ENCODE measurements around the gene DDX60. TPM values are rescaled to one million over a fixed set of nuclear protein-coding genes. Genes with fewer than 3 reads are reported as not detected.

DDX60 gene
- total RNA-seq, 1 experiment from 2014 or later: 2.7 TPM

DNA sequence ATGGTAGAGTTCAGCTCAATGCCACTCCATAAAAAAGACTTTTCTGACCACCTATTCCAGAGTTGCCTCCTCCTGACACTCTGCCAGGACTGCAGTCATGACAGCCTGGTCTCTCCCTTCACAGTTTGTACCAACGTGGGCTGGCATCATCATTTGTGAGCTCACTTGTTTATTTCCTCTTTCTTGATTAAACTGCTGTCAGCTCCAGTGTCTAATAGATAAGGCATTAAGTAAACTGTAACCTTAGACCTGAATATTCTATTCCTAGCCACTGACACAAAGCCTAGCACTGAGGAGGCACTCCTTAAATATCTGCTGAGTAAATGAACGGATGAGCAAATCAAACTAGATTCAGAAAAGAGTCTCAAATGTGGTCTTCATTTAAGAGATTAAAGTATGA, 48.7 kb downstream of the DDX60 start:
- no peaks in the 10 kb centered on the region for H3K36me3 Mint-ChIP-seq
- no peak for DNase-seq (ENCODE audit: low spot score)
- ATAC-seq: no peak
- no peak overlapping the region for H3K27ac Mint-ChIP-seq
- no peaks in the 10 kb centered on the region for H3K4me1 Mint-ChIP-seq
- TF ChIP-seq CREB1 (CRISPR knock-in tag; IDR thresholded peaks at IDR 0.05): no peak
- TF ChIP-seq MXD4 (CRISPR knock-in tag; IDR thresholded peaks at IDR 0.05; ENCODE audit: borderline replicate concordance): no peak
- no peak for TF ChIP-seq NFATC4 (CRISPR knock-in tag; IDR thresholded peaks at IDR 0.05)
- no peak for TF ChIP-seq ZNF317 (CRISPR knock-in tag; IDR thresholded peaks at IDR 0.05; ENCODE audit: borderline replicate concordance, low read depth)
- TF ChIP-seq, protein P1, sequence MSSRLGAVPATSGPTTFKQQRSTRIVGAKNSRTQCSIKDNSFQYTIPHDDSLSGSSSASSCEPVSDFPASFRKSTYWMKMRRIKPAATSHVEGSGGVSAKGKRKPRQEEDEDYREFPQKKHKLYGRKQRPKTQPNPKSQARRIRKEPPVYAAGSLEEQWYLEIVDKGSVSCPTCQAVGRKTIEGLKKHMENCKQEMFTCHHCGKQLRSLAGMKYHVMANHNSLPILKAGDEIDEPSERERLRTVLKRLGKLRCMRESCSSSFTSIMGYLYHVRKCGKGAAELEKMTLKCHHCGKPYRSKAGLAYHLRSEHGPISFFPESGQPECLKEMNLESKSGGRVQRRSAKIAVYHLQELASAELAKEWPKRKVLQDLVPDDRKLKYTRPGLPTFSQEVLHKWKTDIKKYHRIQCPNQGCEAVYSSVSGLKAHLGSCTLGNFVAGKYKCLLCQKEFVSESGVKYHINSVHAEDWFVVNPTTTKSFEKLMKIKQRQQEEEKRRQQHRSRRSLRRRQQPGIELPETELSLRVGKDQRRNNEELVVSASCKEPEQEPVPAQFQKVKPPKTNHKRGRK (CRISPR knock-in tag; IDR thresholded peaks at IDR 0.05; ENCODE audit: borderline replicate concordance): no peak
- no peak for TF ChIP-seq ESRRA (CRISPR knock-in tag; IDR thresholded peaks at IDR 0.05; ENCODE audit: borderline replicate concordance)
- no peak for TF ChIP-seq PRRX2 (CRISPR knock-in tag; IDR thresholded peaks at IDR 0.05)
- TF ChIP-seq SP1 (CRISPR knock-in tag; conservative IDR thresholded peaks at IDR 0.05): no peak
- TF ChIP-seq, protein P2, sequence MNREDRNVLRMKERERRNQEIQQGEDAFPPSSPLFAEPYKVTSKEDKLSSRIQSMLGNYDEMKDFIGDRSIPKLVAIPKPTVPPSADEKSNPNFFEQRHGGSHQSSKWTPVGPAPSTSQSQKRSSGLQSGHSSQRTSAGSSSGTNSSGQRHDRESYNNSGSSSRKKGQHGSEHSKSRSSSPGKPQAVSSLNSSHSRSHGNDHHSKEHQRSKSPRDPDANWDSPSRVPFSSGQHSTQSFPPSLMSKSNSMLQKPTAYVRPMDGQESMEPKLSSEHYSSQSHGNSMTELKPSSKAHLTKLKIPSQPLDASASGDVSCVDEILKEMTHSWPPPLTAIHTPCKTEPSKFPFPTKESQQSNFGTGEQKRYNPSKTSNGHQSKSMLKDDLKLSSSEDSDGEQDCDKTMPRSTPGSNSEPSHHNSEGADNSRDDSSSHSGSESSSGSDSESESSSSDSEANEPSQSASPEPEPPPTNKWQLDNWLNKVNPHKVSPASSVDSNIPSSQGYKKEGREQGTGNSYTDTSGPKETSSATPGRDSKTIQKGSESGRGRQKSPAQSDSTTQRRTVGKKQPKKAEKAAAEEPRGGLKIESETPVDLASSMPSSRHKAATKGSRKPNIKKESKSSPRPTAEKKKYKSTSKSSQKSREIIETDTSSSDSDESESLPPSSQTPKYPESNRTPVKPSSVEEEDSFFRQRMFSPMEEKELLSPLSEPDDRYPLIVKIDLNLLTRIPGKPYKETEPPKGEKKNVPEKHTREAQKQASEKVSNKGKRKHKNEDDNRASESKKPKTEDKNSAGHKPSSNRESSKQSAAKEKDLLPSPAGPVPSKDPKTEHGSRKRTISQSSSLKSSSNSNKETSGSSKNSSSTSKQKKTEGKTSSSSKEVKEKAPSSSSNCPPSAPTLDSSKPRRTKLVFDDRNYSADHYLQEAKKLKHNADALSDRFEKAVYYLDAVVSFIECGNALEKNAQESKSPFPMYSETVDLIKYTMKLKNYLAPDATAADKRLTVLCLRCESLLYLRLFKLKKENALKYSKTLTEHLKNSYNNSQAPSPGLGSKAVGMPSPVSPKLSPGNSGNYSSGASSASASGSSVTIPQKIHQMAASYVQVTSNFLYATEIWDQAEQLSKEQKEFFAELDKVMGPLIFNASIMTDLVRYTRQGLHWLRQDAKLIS (CRISPR knock-in tag; IDR thresholded peaks at IDR 0.05; ENCODE audit: borderline replicate concordance): no peak
- TF ChIP-seq ZNF396 (CRISPR knock-in tag; IDR thresholded peaks at IDR 0.05; ENCODE audit: borderline replicate concordance): no peak
- TF ChIP-seq, protein P3, sequence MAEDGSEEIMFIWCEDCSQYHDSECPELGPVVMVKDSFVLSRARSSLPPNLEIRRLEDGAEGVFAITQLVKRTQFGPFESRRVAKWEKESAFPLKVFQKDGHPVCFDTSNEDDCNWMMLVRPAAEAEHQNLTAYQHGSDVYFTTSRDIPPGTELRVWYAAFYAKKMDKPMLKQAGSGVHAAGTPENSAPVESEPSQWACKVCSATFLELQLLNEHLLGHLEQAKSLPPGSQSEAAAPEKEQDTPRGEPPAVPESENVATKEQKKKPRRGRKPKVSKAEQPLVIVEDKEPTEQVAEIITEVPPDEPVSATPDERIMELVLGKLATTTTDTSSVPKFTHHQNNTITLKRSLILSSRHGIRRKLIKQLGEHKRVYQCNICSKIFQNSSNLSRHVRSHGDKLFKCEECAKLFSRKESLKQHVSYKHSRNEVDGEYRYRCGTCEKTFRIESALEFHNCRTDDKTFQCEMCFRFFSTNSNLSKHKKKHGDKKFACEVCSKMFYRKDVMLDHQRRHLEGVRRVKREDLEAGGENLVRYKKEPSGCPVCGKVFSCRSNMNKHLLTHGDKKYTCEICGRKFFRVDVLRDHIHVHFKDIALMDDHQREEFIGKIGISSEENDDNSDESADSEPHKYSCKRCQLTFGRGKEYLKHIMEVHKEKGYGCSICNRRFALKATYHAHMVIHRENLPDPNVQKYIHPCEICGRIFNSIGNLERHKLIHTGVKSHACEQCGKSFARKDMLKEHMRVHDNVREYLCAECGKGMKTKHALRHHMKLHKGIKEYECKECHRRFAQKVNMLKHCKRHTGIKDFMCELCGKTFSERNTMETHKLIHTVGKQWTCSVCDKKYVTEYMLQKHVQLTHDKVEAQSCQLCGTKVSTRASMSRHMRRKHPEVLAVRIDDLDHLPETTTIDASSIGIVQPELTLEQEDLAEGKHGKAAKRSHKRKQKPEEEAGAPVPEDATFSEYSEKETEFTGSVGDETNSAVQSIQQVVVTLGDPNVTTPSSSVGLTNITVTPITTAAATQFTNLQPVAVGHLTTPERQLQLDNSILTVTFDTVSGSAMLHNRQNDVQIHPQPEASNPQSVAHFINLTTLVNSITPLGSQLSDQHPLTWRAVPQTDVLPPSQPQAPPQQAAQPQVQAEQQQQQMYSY (CRISPR knock-in tag; IDR thresholded peaks at IDR 0.05): no peak
- CTCF ChIA-PET: no interaction called here
- H3K9me3 Mint-ChIP-seq: no peaks in the 10 kb centered on the region
- POLR2A ChIA-PET: no interaction called here
- H3K27me3 Mint-ChIP-seq (ENCODE audit: low read depth): no peaks in the 10 kb centered on the region
- no peak overlapping the region for H3K4me3 Mint-ChIP-seq

DNA sequence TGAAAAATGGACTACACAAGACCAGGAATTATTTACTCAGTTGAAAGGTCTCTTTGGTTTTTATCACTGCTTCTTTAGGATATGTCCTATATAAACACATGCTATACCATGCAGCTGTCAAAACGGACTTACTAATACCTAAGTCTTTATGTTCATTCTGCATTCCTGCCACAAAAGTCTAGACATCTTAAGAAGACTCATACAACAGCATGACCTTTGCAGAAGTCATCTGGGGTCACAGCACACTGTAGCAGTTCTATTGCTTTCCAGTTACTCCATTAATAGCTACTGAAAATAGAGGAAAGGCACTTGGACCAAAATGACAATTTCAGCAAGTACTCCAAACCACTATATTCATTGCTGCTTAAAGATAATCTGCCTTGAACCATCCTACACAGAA, 53.2 kb downstream of the DDX60 start:
- POLR2A ChIA-PET: no interaction called here
- H3K4me1 Mint-ChIP-seq: peaks cover 3% of the 10 kb centered on the region

More for the DNA sequence above, 53.2 kb downstream of the DDX60 start:
- DNase-seq (ENCODE audit: low spot score): no peak
- CTCF ChIA-PET: no interaction called here
- no peaks in the 10 kb centered on the region for H3K36me3 Mint-ChIP-seq
- H3K4me3 Mint-ChIP-seq: no peak overlapping the region
- H3K27me3 Mint-ChIP-seq (ENCODE audit: low read depth): no peaks in the 10 kb centered on the region
- H3K9me3 Mint-ChIP-seq: no peaks in the 10 kb centered on the region
- TF ChIP-seq, protein P4, sequence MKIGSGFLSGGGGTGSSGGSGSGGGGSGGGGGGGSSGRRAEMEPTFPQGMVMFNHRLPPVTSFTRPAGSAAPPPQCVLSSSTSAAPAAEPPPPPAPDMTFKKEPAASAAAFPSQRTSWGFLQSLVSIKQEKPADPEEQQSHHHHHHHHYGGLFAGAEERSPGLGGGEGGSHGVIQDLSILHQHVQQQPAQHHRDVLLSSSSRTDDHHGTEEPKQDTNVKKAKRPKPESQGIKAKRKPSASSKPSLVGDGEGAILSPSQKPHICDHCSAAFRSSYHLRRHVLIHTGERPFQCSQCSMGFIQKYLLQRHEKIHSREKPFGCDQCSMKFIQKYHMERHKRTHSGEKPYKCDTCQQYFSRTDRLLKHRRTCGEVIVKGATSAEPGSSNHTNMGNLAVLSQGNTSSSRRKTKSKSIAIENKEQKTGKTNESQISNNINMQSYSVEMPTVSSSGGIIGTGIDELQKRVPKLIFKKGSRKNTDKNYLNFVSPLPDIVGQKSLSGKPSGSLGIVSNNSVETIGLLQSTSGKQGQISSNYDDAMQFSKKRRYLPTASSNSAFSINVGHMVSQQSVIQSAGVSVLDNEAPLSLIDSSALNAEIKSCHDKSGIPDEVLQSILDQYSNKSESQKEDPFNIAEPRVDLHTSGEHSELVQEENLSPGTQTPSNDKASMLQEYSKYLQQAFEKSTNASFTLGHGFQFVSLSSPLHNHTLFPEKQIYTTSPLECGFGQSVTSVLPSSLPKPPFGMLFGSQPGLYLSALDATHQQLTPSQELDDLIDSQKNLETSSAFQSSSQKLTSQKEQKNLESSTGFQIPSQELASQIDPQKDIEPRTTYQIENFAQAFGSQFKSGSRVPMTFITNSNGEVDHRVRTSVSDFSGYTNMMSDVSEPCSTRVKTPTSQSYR (CRISPR knock-in tag; IDR thresholded peaks at IDR 0.05): no peak
- TF ChIP-seq ZNF138 (CRISPR knock-in tag; conservative IDR thresholded peaks at IDR 0.05): no peak
- no peak for TF ChIP-seq ZNF121 (CRISPR knock-in tag; IDR thresholded peaks at IDR 0.05)
- TF ChIP-seq ZNF416 (CRISPR knock-in tag; IDR thresholded peaks at IDR 0.05): no peak
- TF ChIP-seq, protein P5, sequence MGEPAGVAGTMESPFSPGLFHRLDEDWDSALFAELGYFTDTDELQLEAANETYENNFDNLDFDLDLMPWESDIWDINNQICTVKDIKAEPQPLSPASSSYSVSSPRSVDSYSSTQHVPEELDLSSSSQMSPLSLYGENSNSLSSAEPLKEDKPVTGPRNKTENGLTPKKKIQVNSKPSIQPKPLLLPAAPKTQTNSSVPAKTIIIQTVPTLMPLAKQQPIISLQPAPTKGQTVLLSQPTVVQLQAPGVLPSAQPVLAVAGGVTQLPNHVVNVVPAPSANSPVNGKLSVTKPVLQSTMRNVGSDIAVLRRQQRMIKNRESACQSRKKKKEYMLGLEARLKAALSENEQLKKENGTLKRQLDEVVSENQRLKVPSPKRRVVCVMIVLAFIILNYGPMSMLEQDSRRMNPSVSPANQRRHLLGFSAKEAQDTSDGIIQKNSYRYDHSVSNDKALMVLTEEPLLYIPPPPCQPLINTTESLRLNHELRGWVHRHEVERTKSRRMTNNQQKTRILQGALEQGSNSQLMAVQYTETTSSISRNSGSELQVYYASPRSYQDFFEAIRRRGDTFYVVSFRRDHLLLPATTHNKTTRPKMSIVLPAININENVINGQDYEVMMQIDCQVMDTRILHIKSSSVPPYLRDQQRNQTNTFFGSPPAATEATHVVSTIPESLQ (CRISPR knock-in tag; IDR thresholded peaks at IDR 0.05): no peak
- TF ChIP-seq FOXK1 (CRISPR knock-in tag; IDR thresholded peaks at IDR 0.05): no peak
- H3K27ac Mint-ChIP-seq: no peak overlapping the region
- no peak for ATAC-seq
